Suprapubic skin (tissue), 4 donors: ENCODE data around the gene PTGES. TPM values are rescaled to one million over a fixed set of nuclear protein-coding genes. Genes with fewer than 3 reads are reported as not detected.

Experiments
- DNase-seq, 2 donors: peaks; one replicate each; pipeline ENCODE4 v3.0.0-alpha.2; 2019; ENCODE audit warnings: low spot score in 2 of 2
- H3K27ac ChIP-seq: fragments of 200-600 bp; sonication (generic); one replicate; pipeline ENCODE4 v1.5.1; 2019
- H3K27me3 ChIP-seq: fragments of 200-600 bp; sonication (generic); one replicate; pipeline ENCODE4 v1.5.1; 2019
- H3K36me3 ChIP-seq: fragments of 200-600 bp; sonication (generic); one replicate; pipeline ENCODE4 v1.5.1; 2019
- H3K4me1 ChIP-seq: fragments of 200-600 bp; sonication (generic); one replicate; pipeline ENCODE4 v1.5.1; 2019
- H3K4me3 ChIP-seq: fragments of 200-600 bp; sonication (generic); one replicate; pipeline ENCODE4 v1.5.1; 2019; ENCODE audit warnings: mild to moderate bottlenecking
- H3K9me3 ChIP-seq: fragments of 200-600 bp; sonication (generic); one replicate; pipeline ENCODE4 v1.5.1; 2019
- EP300 ChIP-seq: sonication (generic); formaldehyde crosslinking; IDR thresholded peaks from one replicate; pipeline ENCODE4 v1.6.1; 2017; ENCODE audit warnings: antibody characterized with exemption
- POLR2A ChIP-seq, 2 donors: fragments of 450-650 bp; IDR thresholded peaks; one replicate each; pipeline ENCODE4 v1.6.1; 2017; ENCODE audit warnings: antibody characterized with exemption in 2 of 2, mild to moderate bottlenecking in 2 of 2, moderate library complexity in 2 of 2
- POLR2AphosphoS5 ChIP-seq, 3 donors: sonication (generic); formaldehyde crosslinking; IDR thresholded peaks; one replicate each; pipeline ENCODE4 v1.6.1; 2017; ENCODE audit warnings: antibody characterized with exemption in 3 of 3
- WGBS: methylation state at CpG from one replicate; pipeline ENCODE4 v1.1.5; 2018; 5-methylcytosine and 5-hydroxymethylcytosine counted together
- total RNA-seq, 4 donors: library from RNA; depleted of rRNA; stranded (reverse); fragments of >200 nt; gene quantifications; one replicate each; pipeline ENCODE4 v1.1.0, GENCODE V29; 2016
- TF ChIP-seq, protein P1 (sequence below), 2 donors: fragments of 200-600 bp in 1 of 2; fragments of 450-650 bp in 1 of 2; sonication (generic) in 1 of 2; IDR thresholded peaks; one replicate each; pipeline ENCODE4 v1.5.1; 2016 to 2019; ENCODE audit warnings: antibody characterized with exemption in 2 of 2, mild to moderate bottlenecking in 1 of 2, moderate library complexity in 1 of 2

PTGES gene
- total RNA-seq, 4 donors from 2014 or later: 21.8 to 38.8 (median 24.0) TPM

DNA sequence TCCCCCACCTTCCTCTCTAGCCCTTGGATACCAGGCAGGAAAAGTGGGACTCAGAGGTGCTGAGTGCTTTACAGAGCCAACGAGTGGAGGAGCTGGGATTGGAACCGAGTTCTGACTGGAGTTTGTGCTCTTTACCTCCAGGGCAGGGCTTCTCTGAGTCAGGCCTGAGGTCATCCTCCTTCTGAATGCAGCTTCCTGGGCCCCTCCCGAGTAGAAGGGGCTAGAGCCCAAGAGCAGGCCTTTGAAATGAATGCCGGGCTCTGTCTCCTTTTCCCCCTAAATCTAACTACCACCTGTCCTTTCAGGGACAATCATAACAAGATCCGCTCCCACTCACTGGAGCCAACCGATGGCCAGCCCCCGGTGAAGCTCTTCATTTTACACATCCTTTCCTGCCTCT is 12.7 kb downstream of the PTGES start:
- H3K27ac ChIP-seq: no peak overlapping the region
- no peak overlapping the region for H3K4me3 ChIP-seq
- H3K36me3 ChIP-seq: peaks cover 12% of the 10 kb centered on the region
- no peaks in the 10 kb centered on the region for H3K9me3 ChIP-seq
- H3K4me1 ChIP-seq: peaks cover 18% of the 10 kb centered on the region
- peaks cover 4% of the 10 kb centered on the region for H3K27me3 ChIP-seq
- 86% methylated on average over 6 of the region's 7 CpGs for WGBS
- DNase-seq: no peak
- TF ChIP-seq POLR2AphosphoS5 (IDR thresholded peaks at IDR 0.05): no peak
- TF ChIP-seq EP300: no peak
- no peak for TF ChIP-seq POLR2A (IDR thresholded peaks at IDR 0.05)
- TF ChIP-seq, protein P1, sequence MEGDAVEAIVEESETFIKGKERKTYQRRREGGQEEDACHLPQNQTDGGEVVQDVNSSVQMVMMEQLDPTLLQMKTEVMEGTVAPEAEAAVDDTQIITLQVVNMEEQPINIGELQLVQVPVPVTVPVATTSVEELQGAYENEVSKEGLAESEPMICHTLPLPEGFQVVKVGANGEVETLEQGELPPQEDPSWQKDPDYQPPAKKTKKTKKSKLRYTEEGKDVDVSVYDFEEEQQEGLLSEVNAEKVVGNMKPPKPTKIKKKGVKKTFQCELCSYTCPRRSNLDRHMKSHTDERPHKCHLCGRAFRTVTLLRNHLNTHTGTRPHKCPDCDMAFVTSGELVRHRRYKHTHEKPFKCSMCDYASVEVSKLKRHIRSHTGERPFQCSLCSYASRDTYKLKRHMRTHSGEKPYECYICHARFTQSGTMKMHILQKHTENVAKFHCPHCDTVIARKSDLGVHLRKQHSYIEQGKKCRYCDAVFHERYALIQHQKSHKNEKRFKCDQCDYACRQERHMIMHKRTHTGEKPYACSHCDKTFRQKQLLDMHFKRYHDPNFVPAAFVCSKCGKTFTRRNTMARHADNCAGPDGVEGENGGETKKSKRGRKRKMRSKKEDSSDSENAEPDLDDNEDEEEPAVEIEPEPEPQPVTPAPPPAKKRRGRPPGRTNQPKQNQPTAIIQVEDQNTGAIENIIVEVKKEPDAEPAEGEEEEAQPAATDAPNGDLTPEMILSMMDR (IDR thresholded peaks at IDR 0.05): no peak

DNA sequence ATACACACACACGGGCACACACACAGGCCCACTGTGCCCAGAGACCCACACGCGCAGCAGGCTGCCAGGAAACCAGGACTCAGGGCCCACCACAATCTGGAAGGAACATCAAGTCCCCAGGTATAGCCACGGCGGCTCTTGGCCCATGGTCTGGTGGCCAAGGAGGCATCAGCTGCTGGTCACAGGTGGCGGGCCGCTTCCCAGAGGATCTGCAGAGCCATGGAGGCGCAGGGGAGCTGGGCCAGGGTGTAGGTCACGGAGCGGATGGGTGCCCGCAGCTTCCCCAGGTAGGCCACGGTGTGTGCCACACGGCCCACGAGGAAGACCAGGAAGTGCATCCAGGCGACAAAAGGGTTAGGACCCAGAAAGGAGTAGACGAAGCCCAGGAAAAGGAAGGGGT is 13.4 kb downstream of the PTGES start:
- Histone ChIP-seq H3K27me3 (peaks cover 4% of the 10 kb centered on the region), H3K36me3 (peaks cover 12% of the 10 kb centered on the region), H3K27ac (no peak overlapping the region), H3K4me3 (no peak overlapping the region), H3K4me1 (peaks cover 18% of the 10 kb centered on the region), H3K9me3 (no peaks in the 10 kb centered on the region)
- DNase-seq: no peak
- TF ChIP-seq EP300: no peak
- TF ChIP-seq POLR2AphosphoS5 (IDR thresholded peaks at IDR 0.05): no peak
- no peak for TF ChIP-seq POLR2A (IDR thresholded peaks at IDR 0.05)
- TF ChIP-seq, protein P1 (IDR thresholded peaks at IDR 0.05): no peak
- 93% methylated on average over 16 of the region's 16 CpGs for WGBS

DNA sequence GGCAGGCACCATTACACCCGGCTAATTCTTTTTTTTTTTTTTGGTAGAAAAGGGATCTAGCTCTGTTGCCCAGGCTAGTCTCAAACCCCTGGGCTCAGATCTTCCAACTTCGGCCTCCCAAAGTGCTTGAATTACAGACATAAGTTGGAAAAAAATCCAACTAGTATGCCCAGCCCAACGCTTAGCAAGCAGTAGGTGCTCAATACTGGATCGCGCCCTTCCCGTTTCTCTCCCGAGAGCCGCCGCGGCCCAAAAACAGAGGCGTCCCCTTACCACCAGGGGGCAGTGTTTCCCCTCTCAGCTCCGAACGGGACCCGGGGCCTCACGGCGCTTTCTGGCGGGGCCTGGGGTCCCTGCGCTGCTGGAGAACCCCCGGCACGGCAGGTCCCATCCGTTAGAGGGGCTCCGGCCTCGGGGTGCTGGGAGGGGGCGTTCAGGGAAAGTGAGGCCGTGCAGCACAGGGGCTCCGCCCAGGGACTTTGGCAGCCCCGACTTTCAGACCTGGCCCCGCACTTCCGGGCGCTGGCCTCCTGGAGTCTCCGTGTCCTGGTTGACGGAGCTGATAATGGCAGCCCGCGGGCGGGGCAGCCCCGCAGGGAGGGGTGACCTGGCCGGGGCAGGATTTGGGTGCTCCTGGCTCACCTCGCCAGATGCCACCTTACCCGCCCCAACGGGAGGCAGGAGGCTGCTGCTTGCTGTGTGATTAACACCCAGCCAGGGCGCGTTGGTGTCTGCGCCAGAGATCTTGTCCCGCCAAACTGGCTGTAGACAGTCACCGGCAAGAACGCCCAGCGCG is 15.2 kb downstream of the PTGES start:
- peak in 1 of 3 donors; percentile 10 for TF ChIP-seq POLR2AphosphoS5 (IDR thresholded peaks at IDR 0.05)
- TF ChIP-seq EP300: no peak
- no peak for TF ChIP-seq POLR2A (IDR thresholded peaks at IDR 0.05)
- TF ChIP-seq, protein P1 (IDR thresholded peaks at IDR 0.05): peak; percentile 92 to 97
- peaks cover 12% of the 10 kb centered on the region for H3K36me3 ChIP-seq
- DNase-seq: peak; percentile 91 to 94
- no peaks in the 10 kb centered on the region for H3K9me3 ChIP-seq
- peaks cover 15% of the 10 kb centered on the region for H3K4me1 ChIP-seq
- peak overlapping the region; percentile 61 for H3K4me3 ChIP-seq
- peaks cover 4% of the 10 kb centered on the region for H3K27me3 ChIP-seq
- WGBS: 3% methylated on average over 27 of the region's 48 CpGs
- peak overlapping the region; percentile 72 for H3K27ac ChIP-seq

DNA sequence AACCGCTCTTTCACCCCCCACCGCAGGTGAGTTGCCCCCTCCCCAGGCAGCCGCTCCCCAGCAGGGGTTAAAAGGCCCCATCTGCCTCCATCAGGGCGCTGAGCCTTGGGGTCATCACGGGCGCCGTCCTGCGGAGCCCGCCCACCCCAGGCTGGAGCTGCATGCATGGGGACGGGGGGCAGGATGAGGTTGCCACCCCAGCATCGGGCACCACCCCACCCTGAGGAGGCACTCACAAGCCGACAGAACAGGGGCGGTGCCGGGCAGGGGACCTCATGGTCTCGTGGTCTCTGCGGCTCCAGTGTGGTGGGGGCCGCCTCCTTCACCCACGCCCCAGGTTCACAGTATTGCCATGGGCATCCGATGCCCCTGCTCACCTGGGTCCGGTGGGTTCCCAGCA is 16.5 kb downstream of the PTGES start:
- Histone ChIP-seq H3K9me3 (no peaks in the 10 kb centered on the region), H3K4me1 (peaks cover 15% of the 10 kb centered on the region), H3K4me3 (no peak overlapping the region), H3K27me3 (peaks cover 4% of the 10 kb centered on the region), H3K27ac (no peak overlapping the region), H3K36me3 (peaks cover 12% of the 10 kb centered on the region)
- no peak for TF ChIP-seq POLR2AphosphoS5 (IDR thresholded peaks at IDR 0.05)
- TF ChIP-seq, protein P1 (IDR thresholded peaks at IDR 0.05): no peak
- no peak for TF ChIP-seq EP300
- TF ChIP-seq POLR2A (IDR thresholded peaks at IDR 0.05): no peak
- WGBS: 66% methylated on average over 9 of the region's 20 CpGs
- no peak for DNase-seq

GRCh38 chr9:129735546-129735945 is 17.3 kb downstream of the PTGES start:
- DNase-seq: no peak
- Histone ChIP-seq H3K27me3 (peaks cover 4% of the 10 kb centered on the region), H3K9me3 (no peaks in the 10 kb centered on the region), H3K4me1 (peaks cover 15% of the 10 kb centered on the region), H3K36me3 (peaks cover 9% of the 10 kb centered on the region), H3K4me3 (no peak overlapping the region), H3K27ac (no peak overlapping the region)
- no peak for TF ChIP-seq POLR2A (IDR thresholded peaks at IDR 0.05)
- TF ChIP-seq EP300: no peak
- no peak for TF ChIP-seq POLR2AphosphoS5 (IDR thresholded peaks at IDR 0.05)
- TF ChIP-seq, protein P1 (IDR thresholded peaks at IDR 0.05): no peak
- 65% methylated on average over 6 of the region's 6 CpGs for WGBS
